ENCODE data around the gene TADA1.

TADA1 gene

GRCh38 chr1:166875734-166876539 lies at the start of gene TADA1:
Gene TADA1, minus strand, starts transcription at chr1:166876264. Its CDS starts 31 bp downstream, at chr1:166876233.
- in situ Hi-C loops (cut with HindIII; ENCODE audit: low sequenced_read_pairs): no loop called here

GRCh38 chr1:166924823-166925541 lies 48.9 kb upstream of the TADA1 start:
- in situ Hi-C loops (cut with HindIII; ENCODE audit: low sequenced_read_pairs): loop anchor here (25.0 kb wide), 1 partner anchor 137 kb away; no protein-coding TSS in a partner anchor

GRCh38 chr1:166920561-166921475 lies 44.8 kb upstream of the TADA1 start:
- in situ Hi-C loops (cut with HindIII; ENCODE audit: low sequenced_read_pairs): no loop called here

GRCh38 chr1:166918956-166919316 lies 42.9 kb upstream of the TADA1 start:
- in situ Hi-C loops (cut with HindIII; ENCODE audit: low sequenced_read_pairs): no loop called here

GRCh38 chr1:166918088-166918955 lies 42.3 kb upstream of the TADA1 start:
- in situ Hi-C loops (cut with HindIII; ENCODE audit: low sequenced_read_pairs): no loop called here

- in situ Hi-C loops (cut with HindIII; ENCODE audit: low sequenced_read_pairs): no loop called here
These were observed 39.9 kb upstream of the TADA1 start for GRCh38 chr1:166915941-166916340.

GRCh38 chr1:166915042-166915441 lies 39.0 kb upstream of the TADA1 start:
- in situ Hi-C loops (cut with HindIII; ENCODE audit: low sequenced_read_pairs): no loop called here

GRCh38 chr1:166914111-166914510 lies 38.0 kb upstream of the TADA1 start:
- in situ Hi-C loops (cut with HindIII; ENCODE audit: low sequenced_read_pairs): no loop called here

GRCh38 chr1:166911624-166912023 lies 35.6 kb upstream of the TADA1 start:
- in situ Hi-C loops (cut with HindIII; ENCODE audit: low sequenced_read_pairs): no loop called here

GRCh38 chr1:166910396-166910994 lies 34.4 kb upstream of the TADA1 start:
- in situ Hi-C loops (cut with HindIII; ENCODE audit: low sequenced_read_pairs): no loop called here

- in situ Hi-C loops (cut with HindIII; ENCODE audit: low sequenced_read_pairs): no loop called here
These were observed 32.9 kb upstream of the TADA1 start for GRCh38 chr1:166908942-166909341.

GRCh38 chr1:166907763-166908162 lies 31.7 kb upstream of the TADA1 start:
- in situ Hi-C loops (cut with HindIII; ENCODE audit: low sequenced_read_pairs): no loop called here

- in situ Hi-C loops (cut with HindIII; ENCODE audit: low sequenced_read_pairs): no loop called here
These were observed 31.0 kb upstream of the TADA1 start for GRCh38 chr1:166907051-166907450.

GRCh38 chr1:166906647-166907046 lies 30.6 kb upstream of the TADA1 start:
- in situ Hi-C loops (cut with HindIII; ENCODE audit: low sequenced_read_pairs): no loop called here

- in situ Hi-C loops (cut with HindIII; ENCODE audit: low sequenced_read_pairs): no loop called here
These were observed 29.8 kb upstream of the TADA1 start for GRCh38 chr1:166905900-166906299.

- in situ Hi-C loops (cut with HindIII; ENCODE audit: low sequenced_read_pairs): no loop called here
These were observed 29.1 kb upstream of the TADA1 start for GRCh38 chr1:166905136-166905535.

- in situ Hi-C loops (cut with HindIII; ENCODE audit: low sequenced_read_pairs): no loop called here
These were observed 27.2 kb upstream of the TADA1 start for GRCh38 chr1:166903232-166903631.

- in situ Hi-C loops (cut with HindIII; ENCODE audit: low sequenced_read_pairs): no loop called here
These were observed 26.2 kb upstream of the TADA1 start for GRCh38 chr1:166902279-166902678.

GRCh38 chr1:166900987-166901386 lies 24.9 kb upstream of the TADA1 start:
- in situ Hi-C loops (cut with HindIII; ENCODE audit: low sequenced_read_pairs): no loop called here

- in situ Hi-C loops (cut with HindIII; ENCODE audit: low sequenced_read_pairs): no loop called here
These were observed 23.7 kb upstream of the TADA1 start for GRCh38 chr1:166899769-166900168.
